HepG2 (cell line): Measurements from ENCODE around the gene ZBP1. TPM values are rescaled to one million over a fixed set of nuclear protein-coding genes. Genes with fewer than 3 reads are reported as not detected.
A peak's percentile ranks its signal among the peaks of the same experiment; 100 is the strongest.

Experiments
- ATAC-seq: fragments of 200-7000 bp; cut with Tn5 transposase; 3 replicates; pipeline ENCODE4 v1.9.1; 2020; ENCODE audit warnings: mild to moderate bottlenecking, moderate library complexity
- BruUV-seq: library from RNA; stranded (reverse); fragments of 400-500 nt; replicated peaks from 2 replicates; lab custom pipeline; 2021; lab: Mats Ljungman, UMichigan
- CTCF ChIA-PET: fragments of 300-600 bp; formaldehyde crosslinking; extraction: SDS; loops from one replicate; lab custom pipeline; 2021; ENCODE audit warnings: low total read pairs, inconsistent platforms, low intra/inter-chr PET ratio; lab: Yijun Ruan, JAX
- POLR2A ChIA-PET: fragments of 350-600 bp; sonication (Branson Sonifier 250); formaldehyde crosslinking; loops from one replicate; lab custom pipeline; 2020; ENCODE audit warnings: antibody characterized with exemption, inconsistent platforms; lab: Yijun Ruan, JAX
- DNase-seq: peaks from one replicate; pipeline ENCODE4 v3.0.0-alpha.2; 2015; ENCODE audit warnings: low spot score
- FAIRE-seq: peaks from 3 replicates; lab custom pipeline; 2011; peaks lifted over from hg19 to GRCh38; lab: Jason Lieb, UNC
- H2AFZ ChIP-seq: one replicate; pipeline ENCODE4 v1.6.1; 2011; ENCODE audit warnings: low read length, inconsistent platforms
- H3K27ac ChIP-seq: fragments of 300-600 bp; 3 replicates; pipeline ENCODE4 v1.8.0; 2011; ENCODE audit warnings: mixed run types, mild to moderate bottlenecking, mixed read lengths, low read length, inconsistent platforms; ENCODE audit not compliant: insufficient read depth; ENCODE audit errors: extremely low read length
- H3K27me3 ChIP-seq, 2 experiments: fragments of 200-600 bp in 1 of 2; 2 replicates in 1 of 2; 3 replicates in 1 of 2; pipeline versions ENCODE4 v1.6.0 to v1.8.0; 2011; ENCODE audit warnings: low read length in 2 of 2, mild to moderate bottlenecking in 2 of 2, moderate library complexity in 2 of 2, inconsistent platforms in 1 of 2; ENCODE audit not compliant: insufficient read depth in 2 of 2, control insufficient read depth in 1 of 2
- H3K36me3 ChIP-seq, 2 experiments: fragments of 200-600 bp in 1 of 2; replicated peaks in 1 of 2; 2 replicates in 1 of 2; 3 replicates in 1 of 2; pipeline versions ENCODE4 v1.5.1 to v1.8.0; 2011; ENCODE audit warnings: low read length in 2 of 2, inconsistent platforms in 1 of 2; ENCODE audit not compliant: insufficient read depth in 2 of 2, control insufficient read depth in 1 of 2
- H3K4me1 ChIP-seq: 2 replicates; pipeline ENCODE4 v1.5.1; 2012; ENCODE audit warnings: low read length, inconsistent platforms; ENCODE audit not compliant: insufficient read depth
- H3K4me2 ChIP-seq: 2 replicates; pipeline ENCODE4 v1.6.0; 2011; ENCODE audit warnings: low read depth, low read length, inconsistent platforms
- H3K4me3 ChIP-seq, 3 experiments: fragments of 200-600 bp in 1 of 3; sonication (generic), shearing (Covaris generic) in 1 of 3; replicated peaks in 1 of 3; 2 replicates each; pipeline ENCODE4 v1.5.1; 2011 to 2016; ENCODE audit warnings: low read length in 3 of 3, inconsistent platforms in 2 of 3, low read depth in 2 of 3, mild to moderate bottlenecking in 2 of 3, control low read depth in 1 of 3, mixed read lengths in 1 of 3; ENCODE audit not compliant: insufficient read depth in 1 of 3
- H3K79me2 ChIP-seq: one replicate; pipeline ENCODE4 v1.6.1; 2011; ENCODE audit warnings: low read length, inconsistent platforms; ENCODE audit not compliant: insufficient read depth
- H3K9ac ChIP-seq: 2 replicates; pipeline ENCODE4 v1.6.0; 2011; ENCODE audit warnings: mild to moderate bottlenecking, low read depth, low read length, inconsistent platforms; ENCODE audit not compliant: insufficient read depth
- H3K9me3 ChIP-seq: 2 replicates; pipeline ENCODE4 v1.5.1; 2012; ENCODE audit warnings: mild to moderate bottlenecking, low read length
- H4K20me1 ChIP-seq: 2 replicates; pipeline ENCODE4 v1.6.0; 2011; ENCODE audit warnings: inconsistent platforms, mild to moderate bottlenecking, low read length, moderate library complexity; ENCODE audit not compliant: insufficient read depth
- CEBPG ChIP-seq: IDR thresholded peaks from 2 replicates; pipeline ENCODE4 v1.6.1; 2016
- DNMT1 ChIP-seq: sonication (generic); formaldehyde crosslinking; IDR thresholded peaks from 2 replicates; pipeline ENCODE4 v1.5.1; 2020; ENCODE audit warnings: mild to moderate bottlenecking, missing genetic modification reagents
- GABPA ChIP-seq, 2 experiments: IDR thresholded peaks; 2 replicates each; pipeline ENCODE4 v1.6.1; 2011 to 2016; ENCODE audit warnings: low read depth in 2 of 2, low read length in 1 of 2, missing biosample characterization in 1 of 2, missing genetic modification characterization in 1 of 2
- KDM5B ChIP-seq: sonication (generic); formaldehyde crosslinking; IDR thresholded peaks from 2 replicates; pipeline ENCODE4 v1.4.0; 2020; ENCODE audit warnings: missing genetic modification reagents, mild to moderate bottlenecking, borderline replicate concordance
- MBD4 ChIP-seq: IDR thresholded peaks from 2 replicates; pipeline ENCODE4 v1.6.1; 2012; ENCODE audit warnings: low read length, inconsistent platforms, borderline replicate concordance
- NFIB ChIP-seq: sonication (generic); formaldehyde crosslinking; IDR thresholded peaks from 2 replicates; pipeline ENCODE4 v1.9.0; 2021; ENCODE audit warnings: missing genetic modification reagents, mild to moderate bottlenecking, borderline replicate concordance
- PAF1 ChIP-seq: IDR thresholded peaks from 2 replicates; pipeline ENCODE4 v1.6.1; 2016; ENCODE audit warnings: missing genetic modification reagents, missing compliant biosample characterization
- POLR2A ChIP-seq, 2 experiments: IDR thresholded peaks; 2 replicates each; pipeline ENCODE4 v1.6.1; 2011; ENCODE audit warnings: low read depth in 2 of 2, low read length in 2 of 2, mild to moderate bottlenecking in 1 of 2, moderate library complexity in 1 of 2; ENCODE audit not compliant: insufficient read depth in 1 of 2
- POLR2AphosphoS2 ChIP-seq: IDR thresholded peaks from 2 replicates; pipeline ENCODE4 v1.6.1; 2011; ENCODE audit warnings: low read depth, low read length, improper control_type of control experiment
- POLR2AphosphoS5 ChIP-seq: IDR thresholded peaks from 2 replicates; pipeline ENCODE4 v1.6.1; 2012; ENCODE audit warnings: low read depth, low read length
- RFX1 ChIP-seq: fragments of 450-650 bp; IDR thresholded peaks from 2 replicates; pipeline ENCODE4 v1.6.1; 2017
- SIN3A ChIP-seq: IDR thresholded peaks from 2 replicates; pipeline ENCODE4 v1.6.1; 2011; ENCODE audit warnings: low read depth, mild to moderate bottlenecking, control low read depth, low read length, borderline replicate concordance
- SRY ChIP-seq: sonication (generic); formaldehyde crosslinking; IDR thresholded peaks from 2 replicates; pipeline ENCODE4 v1.8.0; 2022; ENCODE audit warnings: mild to moderate bottlenecking, missing genetic modification reagents
- SSRP1 ChIP-seq: IDR thresholded peaks from 2 replicates; pipeline ENCODE4 v1.6.1; 2016; ENCODE audit warnings: control low read depth
- ZC3H13 ChIP-seq: sonication (generic); formaldehyde crosslinking; IDR thresholded peaks from 2 replicates; pipeline ENCODE4 v1.8.1; 2023; ENCODE audit warnings: mild to moderate bottlenecking, missing genetic modification reagents, moderate library complexity
- ZMYM4 ChIP-seq: sonication (generic); formaldehyde crosslinking; IDR thresholded peaks from 2 replicates; pipeline ENCODE4 v1.8.1; 2023; ENCODE audit warnings: mild to moderate bottlenecking, missing genetic modification reagents
- ZNF737 ChIP-seq: sonication (generic); formaldehyde crosslinking; IDR thresholded peaks from 2 replicates; pipeline ENCODE4 v1.5.0; 2020; ENCODE audit warnings: missing genetic modification reagents, mild to moderate bottlenecking, borderline replicate concordance
- WGBS: methylation state at CpG from one replicate; pipeline ENCODE4 v1.1.6; 2017; ENCODE audit warnings: low lambda C conversion rate; 5-methylcytosine and 5-hydroxymethylcytosine counted together
- in situ Hi-C: cut with HindIII; loops from 2 replicates; pipeline ENCODE4 v1.10.0; 2017; ENCODE audit warnings: low pct_unique_long_range_greater_than_20kb; ENCODE audit not compliant: extremely low pct_ligation_motif_present
- intact Hi-C: fragments of 100-400 bp; cut with micrococcal nuclease; formaldehyde crosslinking; loops from one replicate; pipeline ENCODE4 v1.10.0; 2022; ENCODE audit not compliant: unreplicated experiment
- polyA plus RNA-seq, 8 experiments: library from polyadenylated mRNA; depleted of rRNA in 3 of 8; stranded (reverse) in 7 of 8; unstranded in 1 of 8; fragments of >200 nt; fragmentation: Illumina TruSeq in 4 of 8; extraction: Trizol in 4 of 8; gene quantifications; 2 replicates each; pipeline versions ENCODE4 v1.2.1 to v1.2.3, GENCODE V29; 2011 to 2016; ENCODE audit warnings: low read depth in 4 of 8, missing spikeins in 1 of 8, mixed read lengths in 1 of 8; ENCODE audit not compliant: insufficient read depth in 1 of 8
- total RNA-seq, 5 experiments: library from RNA; depleted of rRNA; stranded (reverse); fragments of >200 nt; fragmentation: Illumina TruSeq; extraction: Trizol; gene quantifications; 2 replicates each; pipeline ENCODE4 v1.2.3, GENCODE V29; 2016; ENCODE audit warnings: low read depth in 1 of 5
- TF ChIP-seq, protein P1 (sequence below): sonication (generic); formaldehyde crosslinking; IDR thresholded peaks from 2 replicates; pipeline ENCODE4 v1.5.1; 2020; ENCODE audit warnings: missing genetic modification reagents, mild to moderate bottlenecking, borderline replicate concordance
- TF ChIP-seq, protein P2 (sequence below): sonication (generic); formaldehyde crosslinking; IDR thresholded peaks from 2 replicates; pipeline ENCODE4 v1.4.0; 2020; ENCODE audit warnings: mild to moderate bottlenecking, missing genetic modification reagents

Gene ZBP1
- total and polyA plus RNA-seq, 2 of the 13 experiments (the other 11 are each of a cell fraction or from before 2014, with no cell fraction given) = not detected

DNA sequence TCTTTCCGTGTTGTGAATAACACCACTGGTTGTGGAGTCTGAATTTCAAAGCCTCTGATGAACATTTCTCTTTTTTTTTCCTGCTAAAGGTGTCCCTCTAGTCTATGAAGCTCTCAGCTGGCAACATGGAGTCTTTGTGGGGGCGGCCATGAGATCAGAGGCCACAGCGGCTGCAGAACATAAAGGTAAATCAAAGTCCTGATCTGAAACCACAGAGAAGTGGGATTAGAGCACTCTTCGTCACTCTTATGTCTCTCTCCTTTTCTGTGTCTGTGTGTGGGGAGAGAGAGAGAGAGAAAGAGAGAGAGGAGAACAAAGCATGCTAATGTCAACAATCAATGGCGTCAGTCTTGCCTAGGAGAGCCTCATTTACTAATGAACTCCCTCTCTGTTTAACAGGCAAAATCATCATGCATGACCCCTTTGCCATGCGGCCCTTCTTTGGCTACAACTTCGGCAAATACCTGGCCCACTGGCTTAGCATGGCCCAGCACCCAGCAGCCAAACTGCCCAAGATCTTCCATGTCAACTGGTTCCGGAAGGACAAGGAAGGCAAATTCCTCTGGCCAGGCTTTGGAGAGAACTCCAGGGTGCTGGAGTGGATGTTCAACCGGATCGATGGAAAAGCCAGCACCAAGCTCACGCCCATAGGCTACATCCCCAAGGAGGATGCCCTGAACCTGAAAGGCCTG is 55.1 kb downstream of the ZBP1 start (continued):
- TF ChIP-seq ZNF737 (CRISPR knock-in tag) = no peak
- TF ChIP-seq ZMYM4 = 0 out of 2 replicates have a peak, but pooled peaks have one; percentile 28
- TF ChIP-seq SIN3A = peak; percentile 18; the same call in 1 of the 2 replicates
- peak; percentile 40 for TF ChIP-seq POLR2AphosphoS2
- TF ChIP-seq SRY (CRISPR knock-in tag) = no peak
- TF ChIP-seq GABPA (IDR thresholded peaks at IDR 0.05; ENCODE audit: low read depth, low read length) = no peak
- 0 out of 2 replicates have a peak, but pooled peaks have one; percentile 16 for TF ChIP-seq GABPA (CRISPR knock-in tag; IDR thresholded peaks at IDR 0.05; ENCODE audit: low read depth)
- TF ChIP-seq KDM5B (CRISPR knock-in tag) = 0 out of 2 replicates have a peak, but pooled peaks have one; percentile 43
- TF ChIP-seq POLR2AphosphoS5 = 0 out of 2 replicates have a peak, but pooled peaks have one; percentile 36
- peak; percentile 77; the same call in 1 of the 2 replicates for TF ChIP-seq MBD4
- TF ChIP-seq DNMT1 = 0 out of 2 replicates have a peak, but pooled peaks have one; percentile 25
- TF ChIP-seq PAF1 = peak; percentile 44; the same call in 1 of the 2 replicates
- no peak for TF ChIP-seq NFIB (CRISPR knock-in tag)
- no peak for TF ChIP-seq RFX1
- TF ChIP-seq, all 625 proteins: peak for 13

GRCh38 chr20:57564180-57564802 is 55.9 kb downstream of the ZBP1 start:
- 93% methylated on average over 14 of the region's 14 CpGs for WGBS
- POLR2A ChIA-PET = interaction anchor here (1.3 to 4.9 kb wide), 2 partner anchors 14 to 16 kb away, joined by 4 to 26 read pairs; no protein-coding TSS in a partner anchor
- Histone ChIP-seq H4K20me1 (no peaks in the 10 kb centered on the region; the same call in 1 of the 2 replicates), H3K4me1 (peaks cover 93% of the 10 kb centered on the region), H3K27me3 (peaks cover 0 to 4% of the 10 kb centered on the region in 2 experiments; a peak in 4 of 5 replicates), H3K9ac (peak overlapping the region; percentile 4; the same call in 1 of the 2 replicates), H3K4me2 (peak overlapping the region; percentile 23; the same call in 1 of the 2 replicates), H3K79me2 (peaks cover 10% of the 10 kb centered on the region), H2AFZ (no peak overlapping the region), H3K9me3 (no peaks in the 10 kb centered on the region), H3K27ac (peak overlapping the region; percentile 3), H3K4me3 (peak overlapping the region in 1 of 3 experiments; percentile 13; a peak in 1 of 6 replicates), H3K36me3 (peaks cover 0 to 22% of the 10 kb centered on the region in 2 experiments; a peak in 2 of 5 replicates)
- DNase-seq (no peak), ATAC-seq (no peak), FAIRE-seq (no peak)
- BruUV-seq = no TSS peak
- CTCF ChIA-PET = no interaction called here
- intact Hi-C loops = no loop called here
- in situ Hi-C loops = no loop called here
- TF ChIP-seq ZC3H13 (CRISPR knock-in tag) (peak; percentile 42; the same call in 1 of the 2 replicates), POLR2A (IDR thresholded peaks at IDR 0.05; ENCODE audit: insufficient read depth in 1 of 2, low read depth in 2 of 2, low read length in 2 of 2) (peak in 1 of 2 experiments; percentile 62; a peak in 3 of 4 replicates), SSRP1 (CRISPR knock-in tag) (0 out of 2 replicates have a peak, but pooled peaks have one; percentile 18), POLR2AphosphoS5 (peak; percentile 25; the same call in 1 of the 2 replicates), CEBPG (CRISPR knock-in tag) (no peak)
- TF ChIP-seq, protein P1, sequence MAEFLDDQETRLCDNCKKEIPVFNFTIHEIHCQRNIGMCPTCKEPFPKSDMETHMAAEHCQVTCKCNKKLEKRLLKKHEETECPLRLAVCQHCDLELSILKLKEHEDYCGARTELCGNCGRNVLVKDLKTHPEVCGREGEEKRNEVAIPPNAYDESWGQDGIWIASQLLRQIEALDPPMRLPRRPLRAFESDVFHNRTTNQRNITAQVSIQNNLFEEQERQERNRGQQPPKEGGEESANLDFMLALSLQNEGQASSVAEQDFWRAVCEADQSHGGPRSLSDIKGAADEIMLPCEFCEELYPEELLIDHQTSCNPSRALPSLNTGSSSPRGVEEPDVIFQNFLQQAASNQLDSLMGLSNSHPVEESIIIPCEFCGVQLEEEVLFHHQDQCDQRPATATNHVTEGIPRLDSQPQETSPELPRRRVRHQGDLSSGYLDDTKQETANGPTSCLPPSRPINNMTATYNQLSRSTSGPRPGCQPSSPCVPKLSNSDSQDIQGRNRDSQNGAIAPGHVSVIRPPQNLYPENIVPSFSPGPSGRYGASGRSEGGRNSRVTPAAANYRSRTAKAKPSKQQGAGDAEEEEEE (CRISPR knock-in tag) = no peak
- TF ChIP-seq, protein P2, sequence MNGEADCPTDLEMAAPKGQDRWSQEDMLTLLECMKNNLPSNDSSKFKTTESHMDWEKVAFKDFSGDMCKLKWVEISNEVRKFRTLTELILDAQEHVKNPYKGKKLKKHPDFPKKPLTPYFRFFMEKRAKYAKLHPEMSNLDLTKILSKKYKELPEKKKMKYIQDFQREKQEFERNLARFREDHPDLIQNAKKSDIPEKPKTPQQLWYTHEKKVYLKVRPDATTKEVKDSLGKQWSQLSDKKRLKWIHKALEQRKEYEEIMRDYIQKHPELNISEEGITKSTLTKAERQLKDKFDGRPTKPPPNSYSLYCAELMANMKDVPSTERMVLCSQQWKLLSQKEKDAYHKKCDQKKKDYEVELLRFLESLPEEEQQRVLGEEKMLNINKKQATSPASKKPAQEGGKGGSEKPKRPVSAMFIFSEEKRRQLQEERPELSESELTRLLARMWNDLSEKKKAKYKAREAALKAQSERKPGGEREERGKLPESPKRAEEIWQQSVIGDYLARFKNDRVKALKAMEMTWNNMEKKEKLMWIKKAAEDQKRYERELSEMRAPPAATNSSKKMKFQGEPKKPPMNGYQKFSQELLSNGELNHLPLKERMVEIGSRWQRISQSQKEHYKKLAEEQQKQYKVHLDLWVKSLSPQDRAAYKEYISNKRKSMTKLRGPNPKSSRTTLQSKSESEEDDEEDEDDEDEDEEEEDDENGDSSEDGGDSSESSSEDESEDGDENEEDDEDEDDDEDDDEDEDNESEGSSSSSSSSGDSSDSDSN (CRISPR knock-in tag) = 0 out of 2 replicates have a peak, but pooled peaks have one; percentile 20
